Keratinocyte (primary cell): ENCODE data around the gene ECHDC1.

Experiments
- EZH2 ChIP-seq: IDR thresholded peaks from one replicate; pipeline ENCODE4 v1.6.1; 2012; ENCODE audit warnings: inconsistent platforms, mild to moderate bottlenecking, low read length, moderate library complexity
- TF ChIP-seq, protein P1 (sequence below), 3 experiments: IDR thresholded peaks in 1 of 3; conservative IDR thresholded peaks in 1 of 3; optimal IDR thresholded peaks in 1 of 3; 2 replicates in 2 of 3; 3 replicates in 1 of 3; pipeline versions ENCODE3 to v1.5.1; 2011; ENCODE audit warnings: low read length in 3 of 3, mild to moderate bottlenecking in 3 of 3, moderate library complexity in 2 of 3, control low read depth in 1 of 3, inconsistent platforms in 1 of 3; ENCODE audit not compliant: insufficient read depth in 2 of 3; ENCODE audit errors: extremely low read depth in 1 of 3

DNA sequence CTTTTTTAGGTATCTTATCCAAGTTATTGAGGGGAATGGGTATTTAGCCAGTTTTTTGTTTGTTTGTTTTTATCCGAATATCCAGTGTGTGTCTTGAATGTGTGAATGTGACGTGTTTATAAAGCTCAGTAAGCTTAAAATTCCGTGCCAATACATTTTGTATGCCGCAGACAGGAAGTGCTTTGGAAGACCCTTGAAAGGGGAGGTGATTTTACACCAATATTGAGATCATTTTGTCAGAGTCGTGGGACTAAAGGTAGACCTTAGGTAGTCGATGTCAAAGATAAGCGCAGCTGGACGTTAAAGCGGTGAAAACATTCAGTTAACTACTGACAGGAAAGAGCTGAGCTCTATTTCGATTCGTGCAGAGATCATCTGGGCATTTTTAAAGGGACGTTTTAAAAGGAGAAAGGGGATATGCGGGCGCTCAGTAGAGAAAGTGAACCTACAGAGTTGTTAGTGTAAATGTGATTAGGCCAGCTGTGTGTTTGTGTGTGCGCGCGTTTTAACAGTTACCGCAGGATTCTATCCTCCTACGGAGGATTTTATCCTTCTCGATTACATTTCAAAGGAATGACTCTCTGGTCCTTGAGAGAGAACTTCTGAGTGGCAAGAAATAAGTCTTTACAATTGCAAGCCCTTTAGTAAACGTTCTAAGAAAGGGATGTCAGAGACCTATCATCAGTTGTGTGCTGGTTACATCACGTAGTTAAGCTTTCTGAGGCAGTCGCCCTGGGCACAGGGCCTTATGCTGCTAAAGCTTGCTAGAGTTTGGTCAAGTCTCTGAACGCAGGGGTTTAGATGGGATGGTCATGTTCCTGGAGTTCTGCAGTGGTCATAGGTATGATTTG is 625 bp upstream of the ECHDC1 start:
- TF ChIP-seq, protein P1, sequence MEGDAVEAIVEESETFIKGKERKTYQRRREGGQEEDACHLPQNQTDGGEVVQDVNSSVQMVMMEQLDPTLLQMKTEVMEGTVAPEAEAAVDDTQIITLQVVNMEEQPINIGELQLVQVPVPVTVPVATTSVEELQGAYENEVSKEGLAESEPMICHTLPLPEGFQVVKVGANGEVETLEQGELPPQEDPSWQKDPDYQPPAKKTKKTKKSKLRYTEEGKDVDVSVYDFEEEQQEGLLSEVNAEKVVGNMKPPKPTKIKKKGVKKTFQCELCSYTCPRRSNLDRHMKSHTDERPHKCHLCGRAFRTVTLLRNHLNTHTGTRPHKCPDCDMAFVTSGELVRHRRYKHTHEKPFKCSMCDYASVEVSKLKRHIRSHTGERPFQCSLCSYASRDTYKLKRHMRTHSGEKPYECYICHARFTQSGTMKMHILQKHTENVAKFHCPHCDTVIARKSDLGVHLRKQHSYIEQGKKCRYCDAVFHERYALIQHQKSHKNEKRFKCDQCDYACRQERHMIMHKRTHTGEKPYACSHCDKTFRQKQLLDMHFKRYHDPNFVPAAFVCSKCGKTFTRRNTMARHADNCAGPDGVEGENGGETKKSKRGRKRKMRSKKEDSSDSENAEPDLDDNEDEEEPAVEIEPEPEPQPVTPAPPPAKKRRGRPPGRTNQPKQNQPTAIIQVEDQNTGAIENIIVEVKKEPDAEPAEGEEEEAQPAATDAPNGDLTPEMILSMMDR (optimal IDR thresholded peaks at IDR 0.05 in 1 of 3, IDR thresholded peaks at IDR 0.05 in 1 of 3, conservative IDR thresholded peaks at IDR 0.05 in 1 of 3; ENCODE audit: extremely low read depth in 1 of 3, insufficient read depth in 2 of 3, low read length in 3 of 3), result no peak
- TF ChIP-seq EZH2, result no peak
